Breast epithelium (tissue), 3 donors: ENCODE measurements around the gene MAP3K19.

Source experiments
- CTCF ChIP-seq, 3 donors: fragments of 450-650 bp; IDR thresholded peaks; one replicate each; pipeline ENCODE4 v1.5.1; 2016 to 2017; ENCODE audit warnings: antibody characterized with exemption in 3 of 3, mild to moderate bottlenecking in 3 of 3, moderate library complexity in 3 of 3
- POLR2A ChIP-seq: fragments of 450-650 bp; IDR thresholded peaks from one replicate; pipeline ENCODE4 v1.6.1; 2016; ENCODE audit warnings: antibody characterized with exemption, mild to moderate bottlenecking, moderate library complexity
- POLR2AphosphoS5 ChIP-seq, 3 donors: sonication (generic); formaldehyde crosslinking; IDR thresholded peaks; one replicate each; pipeline ENCODE4 v1.6.1; 2017; ENCODE audit warnings: antibody characterized with exemption in 3 of 3

- TF ChIP-seq POLR2A = no peak
- TF ChIP-seq CTCF (IDR thresholded peaks at IDR 0.05) = no peak
- no peak for TF ChIP-seq POLR2AphosphoS5 (IDR thresholded peaks at IDR 0.05)
These were observed 35.6 kb downstream of the MAP3K19 start for GRCh38 chr2:135011633-135012032.
